ENCODE data around the gene PGAP1.

DNA sequence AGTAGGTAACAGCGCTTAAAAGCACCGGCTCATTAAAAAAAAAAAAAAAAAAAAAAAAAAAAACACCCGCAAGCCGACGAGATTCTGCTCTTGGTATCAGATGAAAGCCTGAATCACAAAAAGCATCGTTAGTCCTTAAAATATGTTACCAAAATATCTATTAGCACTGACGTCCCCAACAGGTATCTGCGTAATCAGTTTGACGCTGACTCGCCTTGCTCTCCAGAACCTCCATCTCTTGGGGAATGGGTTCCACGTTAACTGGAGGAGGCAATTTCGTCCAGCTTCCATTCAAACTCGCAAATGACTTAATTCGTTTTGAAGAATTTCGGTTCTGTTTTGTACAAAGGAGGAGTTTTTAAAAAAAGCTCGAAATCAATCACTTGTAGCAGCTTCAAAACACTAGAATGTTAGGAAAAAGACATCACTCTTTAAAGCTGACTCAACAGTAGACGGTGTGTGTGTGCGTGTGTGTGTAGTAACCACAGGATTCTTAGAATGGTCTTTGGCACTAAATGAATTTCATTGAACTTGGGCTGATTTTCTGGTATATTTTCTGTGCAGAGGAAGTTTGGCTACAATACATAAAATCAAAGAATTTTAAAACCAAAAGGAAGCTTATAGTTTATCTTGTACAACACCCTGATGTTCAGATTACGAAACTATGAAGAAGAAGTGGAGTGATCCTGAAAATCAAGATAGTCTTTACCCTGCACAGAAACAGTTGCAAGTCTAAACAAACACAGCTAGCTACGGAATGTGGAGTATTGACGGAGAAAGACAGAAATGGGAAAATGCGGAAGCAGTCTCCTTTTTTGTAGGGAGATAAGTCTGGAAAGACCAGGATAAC is 1.1 kb upstream of the PGAP1 start:
- TF ChIP-seq, protein P1, sequence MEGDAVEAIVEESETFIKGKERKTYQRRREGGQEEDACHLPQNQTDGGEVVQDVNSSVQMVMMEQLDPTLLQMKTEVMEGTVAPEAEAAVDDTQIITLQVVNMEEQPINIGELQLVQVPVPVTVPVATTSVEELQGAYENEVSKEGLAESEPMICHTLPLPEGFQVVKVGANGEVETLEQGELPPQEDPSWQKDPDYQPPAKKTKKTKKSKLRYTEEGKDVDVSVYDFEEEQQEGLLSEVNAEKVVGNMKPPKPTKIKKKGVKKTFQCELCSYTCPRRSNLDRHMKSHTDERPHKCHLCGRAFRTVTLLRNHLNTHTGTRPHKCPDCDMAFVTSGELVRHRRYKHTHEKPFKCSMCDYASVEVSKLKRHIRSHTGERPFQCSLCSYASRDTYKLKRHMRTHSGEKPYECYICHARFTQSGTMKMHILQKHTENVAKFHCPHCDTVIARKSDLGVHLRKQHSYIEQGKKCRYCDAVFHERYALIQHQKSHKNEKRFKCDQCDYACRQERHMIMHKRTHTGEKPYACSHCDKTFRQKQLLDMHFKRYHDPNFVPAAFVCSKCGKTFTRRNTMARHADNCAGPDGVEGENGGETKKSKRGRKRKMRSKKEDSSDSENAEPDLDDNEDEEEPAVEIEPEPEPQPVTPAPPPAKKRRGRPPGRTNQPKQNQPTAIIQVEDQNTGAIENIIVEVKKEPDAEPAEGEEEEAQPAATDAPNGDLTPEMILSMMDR (IDR thresholded peaks at IDR 0.05): no peak
- TF ChIP-seq POLR2A (IDR thresholded peaks at IDR 0.05): no peak

All from uterus (tissue), 2 donors.